ENCODE data around the gene GGNBP2. TPM values are rescaled to one million over a fixed set of nuclear protein-coding genes. Genes with fewer than 3 reads are reported as not detected.

Gene GGNBP2
- total RNA-seq, 1 experiment from 2014 or later, result 57.2 TPM

DNA sequence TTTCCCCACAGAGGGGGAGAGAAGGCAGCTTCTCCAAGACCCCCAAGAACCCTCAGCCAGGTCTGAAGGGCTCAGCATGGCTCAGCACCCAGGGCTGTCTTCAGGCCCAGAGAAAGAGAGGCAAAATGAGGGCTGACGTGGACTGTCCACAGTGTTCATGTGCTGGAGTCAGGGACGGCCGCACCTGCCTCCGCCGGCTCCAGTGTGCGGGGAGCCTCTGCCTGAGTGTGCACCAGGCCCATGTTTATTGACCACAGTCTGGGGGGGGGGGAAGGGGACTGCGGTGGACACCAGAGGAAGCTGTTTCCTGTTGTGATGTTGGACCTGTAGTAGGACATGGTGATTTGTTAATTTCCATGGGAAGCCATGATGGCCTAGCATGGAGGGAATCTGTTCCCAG is 63.6 kb downstream of the GGNBP2 start:
- Histone ChIP-seq H3K27me3 (ENCODE audit: control insufficient read depth, insufficient read depth, low read length) (no peaks in the 10 kb centered on the region), H3K36me3 (ENCODE audit: control insufficient read depth, insufficient read depth, low read length) (no peaks in the 10 kb centered on the region), H3K4me3 (ENCODE audit: low read depth in 2 of 2, low read length in 2 of 2) (no peak overlapping the region), H3K4me1 (ENCODE audit: control insufficient read depth, insufficient read depth, low read length) (peaks cover 6% of the 10 kb centered on the region; the same call in 1 of the 2 replicates), H3K27ac (ENCODE audit: low read length) (no peak overlapping the region), H3K9me3 (ENCODE audit: control insufficient read depth, insufficient read depth, low read depth, low read length) (no peaks in the 10 kb centered on the region)
- ChIA-PET POLR2A (no interaction called here), CTCF (no interaction called here)
- ATAC-seq (no peak), DNase-seq (ENCODE audit: low read depth, low spot score) (no peak)
- intact Hi-C loops (cut with micrococcal nuclease; ENCODE audit: unreplicated experiment) (no loop called here), in situ Hi-C loops (cut with HindIII; ENCODE audit: low pct_unique_long_range_greater_than_20kb, low sequenced_read_pairs) (no loop called here)
- TF ChIP-seq POLR2AphosphoS5 (IDR thresholded peaks at IDR 0.05; ENCODE audit: low read depth, low read length) (no peak), SIN3A (IDR thresholded peaks at IDR 0.05; ENCODE audit: borderline replicate concordance, insufficient read depth, low read depth, low read length) (no peak), CTCF (IDR thresholded peaks at IDR 0.05) (no peak), TCF7L2 (IDR thresholded peaks at IDR 0.05; ENCODE audit: low read depth, low read length) (no peak)
- TF ChIP-seq, protein P1, sequence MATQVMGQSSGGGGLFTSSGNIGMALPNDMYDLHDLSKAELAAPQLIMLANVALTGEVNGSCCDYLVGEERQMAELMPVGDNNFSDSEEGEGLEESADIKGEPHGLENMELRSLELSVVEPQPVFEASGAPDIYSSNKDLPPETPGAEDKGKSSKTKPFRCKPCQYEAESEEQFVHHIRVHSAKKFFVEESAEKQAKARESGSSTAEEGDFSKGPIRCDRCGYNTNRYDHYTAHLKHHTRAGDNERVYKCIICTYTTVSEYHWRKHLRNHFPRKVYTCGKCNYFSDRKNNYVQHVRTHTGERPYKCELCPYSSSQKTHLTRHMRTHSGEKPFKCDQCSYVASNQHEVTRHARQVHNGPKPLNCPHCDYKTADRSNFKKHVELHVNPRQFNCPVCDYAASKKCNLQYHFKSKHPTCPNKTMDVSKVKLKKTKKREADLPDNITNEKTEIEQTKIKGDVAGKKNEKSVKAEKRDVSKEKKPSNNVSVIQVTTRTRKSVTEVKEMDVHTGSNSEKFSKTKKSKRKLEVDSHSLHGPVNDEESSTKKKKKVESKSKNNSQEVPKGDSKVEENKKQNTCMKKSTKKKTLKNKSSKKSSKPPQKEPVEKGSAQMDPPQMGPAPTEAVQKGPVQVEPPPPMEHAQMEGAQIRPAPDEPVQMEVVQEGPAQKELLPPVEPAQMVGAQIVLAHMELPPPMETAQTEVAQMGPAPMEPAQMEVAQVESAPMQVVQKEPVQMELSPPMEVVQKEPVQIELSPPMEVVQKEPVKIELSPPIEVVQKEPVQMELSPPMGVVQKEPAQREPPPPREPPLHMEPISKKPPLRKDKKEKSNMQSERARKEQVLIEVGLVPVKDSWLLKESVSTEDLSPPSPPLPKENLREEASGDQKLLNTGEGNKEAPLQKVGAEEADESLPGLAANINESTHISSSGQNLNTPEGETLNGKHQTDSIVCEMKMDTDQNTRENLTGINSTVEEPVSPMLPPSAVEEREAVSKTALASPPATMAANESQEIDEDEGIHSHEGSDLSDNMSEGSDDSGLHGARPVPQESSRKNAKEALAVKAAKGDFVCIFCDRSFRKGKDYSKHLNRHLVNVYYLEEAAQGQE (IDR thresholded peaks at IDR 0.05; ENCODE audit: insufficient read depth in 1 of 2, low read depth in 2 of 2, low read length in 1 of 2), result no peak
- BruUV-seq (replicated peaks), result no TSS peak

DNA sequence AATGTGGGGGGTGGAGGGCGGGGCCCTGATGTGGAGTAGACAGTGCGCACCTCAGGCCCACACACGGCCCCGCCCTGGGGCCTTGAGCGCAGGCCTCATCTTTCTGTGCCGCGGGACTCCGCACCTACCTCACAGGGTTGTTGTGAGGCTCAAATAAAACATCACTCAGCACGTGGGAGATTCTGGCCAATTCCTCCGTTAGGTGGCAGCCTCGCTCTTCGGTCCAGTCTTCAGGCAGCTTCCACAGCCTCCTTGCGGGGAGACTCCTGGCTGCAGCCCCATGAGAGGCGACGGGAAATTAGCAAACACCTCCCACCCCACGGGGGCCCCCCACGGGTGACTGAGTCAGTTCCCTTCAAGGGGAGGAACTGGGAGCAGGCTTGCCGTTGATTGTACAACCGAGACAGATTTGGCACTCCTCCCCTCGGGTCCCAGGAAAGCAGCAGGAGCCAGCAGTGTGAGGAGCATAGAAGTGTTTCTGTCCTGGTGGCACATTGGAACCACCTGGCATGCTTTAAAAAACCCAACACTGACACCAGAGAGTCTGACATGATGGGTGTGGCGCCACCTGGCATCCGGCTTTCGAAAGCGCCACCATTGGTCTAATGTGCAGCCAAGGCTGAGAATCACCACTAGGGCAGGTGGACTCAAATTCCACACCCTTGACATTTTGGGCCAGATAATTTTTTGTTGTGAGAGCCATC is 64.2 kb downstream of the GGNBP2 start:
- POLR2A ChIA-PET, result no interaction called here
- BruUV-seq (replicated peaks), result no TSS peak
- no peak overlapping the region for H3K27ac ChIP-seq (ENCODE audit: low read length)

More for the DNA sequence above, 64.2 kb downstream of the GGNBP2 start:
- H3K36me3 ChIP-seq (ENCODE audit: control insufficient read depth, insufficient read depth, low read length), result no peaks in the 10 kb centered on the region
- DNase-seq (ENCODE audit: low read depth, low spot score) (no peak), ATAC-seq (peak; percentile 54; the same call in 1 of the 2 replicates)
- H3K9me3 ChIP-seq (ENCODE audit: control insufficient read depth, insufficient read depth, low read depth, low read length), result no peaks in the 10 kb centered on the region
- in situ Hi-C loops (cut with HindIII; ENCODE audit: low pct_unique_long_range_greater_than_20kb, low sequenced_read_pairs), result no loop called here
- no peak overlapping the region for H3K4me3 ChIP-seq (ENCODE audit: low read depth in 2 of 2, low read length in 2 of 2)
- H3K27me3 ChIP-seq (ENCODE audit: control insufficient read depth, insufficient read depth, low read length), result no peaks in the 10 kb centered on the region
- TF ChIP-seq CTCF (IDR thresholded peaks at IDR 0.05) (no peak; the same call in 1 of the 2 replicates), POLR2AphosphoS5 (IDR thresholded peaks at IDR 0.05; ENCODE audit: low read depth, low read length) (no peak), SIN3A (IDR thresholded peaks at IDR 0.05; ENCODE audit: borderline replicate concordance, insufficient read depth, low read depth, low read length) (no peak), TCF7L2 (IDR thresholded peaks at IDR 0.05; ENCODE audit: low read depth, low read length) (no peak)
- TF ChIP-seq, protein P1 (IDR thresholded peaks at IDR 0.05; ENCODE audit: insufficient read depth in 1 of 2, low read depth in 2 of 2, low read length in 1 of 2), result no peak
- CTCF ChIA-PET, result no interaction called here
- intact Hi-C loops (cut with micrococcal nuclease; ENCODE audit: unreplicated experiment), result no loop called here
- H3K4me1 ChIP-seq (ENCODE audit: control insufficient read depth, insufficient read depth, low read length), result no peaks in the 10 kb centered on the region

All from Panc1 (cell line).